Amygdala (tissue), 56 donors: ENCODE data around the gene CILP.
A peak's percentile ranks its signal among the peaks of the same experiment; 100 is the strongest.
"Not testable (repeated sequence)": the region's sequence is repeated elsewhere in the genome, so short reads cannot be mapped to it uniquely, and the experiment has no call there.

Experiments
- DNase-seq, 56 donors: peaks; one replicate each; lab custom pipeline; 2025; lab: John Stamatoyannopoulos, UW

CILP gene

DNA sequence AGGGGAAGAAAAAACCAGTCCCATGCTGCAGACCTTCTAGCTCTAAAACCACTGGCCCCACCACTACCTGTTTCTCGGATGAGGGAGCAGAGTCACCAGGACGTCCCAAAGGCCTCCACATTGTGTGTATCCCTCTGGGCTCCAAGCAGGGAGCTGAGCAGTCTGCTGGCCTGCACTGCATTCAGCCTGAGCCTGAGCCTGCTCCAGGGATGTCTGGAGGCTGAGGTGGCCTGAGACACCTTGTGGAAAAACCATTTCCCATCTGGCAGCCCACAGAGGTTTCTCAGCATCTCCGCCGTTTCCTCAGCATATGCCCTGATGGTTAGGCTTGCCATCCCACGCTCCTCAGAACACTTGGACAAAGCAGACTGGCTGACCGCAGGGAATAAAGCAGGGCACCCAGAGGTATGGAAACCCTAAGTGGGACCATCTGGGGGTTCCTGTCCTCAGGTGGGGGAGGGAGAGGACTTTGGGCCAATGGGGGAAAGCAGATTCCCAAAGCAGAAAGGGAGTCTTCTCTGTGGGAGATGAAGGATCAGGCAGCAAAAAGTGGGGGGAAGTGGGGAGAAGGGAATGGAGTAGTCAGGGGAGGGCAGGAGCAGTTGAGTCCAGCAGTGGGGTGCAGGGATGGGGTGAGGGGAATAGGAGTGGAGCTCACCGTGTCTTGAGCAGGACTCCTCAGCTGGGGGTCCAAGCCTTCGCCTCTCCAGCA lies at the start of gene CILP:
Gene CILP, minus strand, starts transcription at position 704 of the 712 bp plus-strand sequence. CDS start 1,718 bp downstream, outside the sequence.
- no peak for DNase-seq

GRCh38 chr15:65260968-65261367 lies 49.7 kb upstream of the CILP start:
- no peak for DNase-seq

- DNase-seq = no peak
Observed at GRCh38 chr15:65259367-65259797, 48.1 kb upstream of the CILP start.

DNA sequence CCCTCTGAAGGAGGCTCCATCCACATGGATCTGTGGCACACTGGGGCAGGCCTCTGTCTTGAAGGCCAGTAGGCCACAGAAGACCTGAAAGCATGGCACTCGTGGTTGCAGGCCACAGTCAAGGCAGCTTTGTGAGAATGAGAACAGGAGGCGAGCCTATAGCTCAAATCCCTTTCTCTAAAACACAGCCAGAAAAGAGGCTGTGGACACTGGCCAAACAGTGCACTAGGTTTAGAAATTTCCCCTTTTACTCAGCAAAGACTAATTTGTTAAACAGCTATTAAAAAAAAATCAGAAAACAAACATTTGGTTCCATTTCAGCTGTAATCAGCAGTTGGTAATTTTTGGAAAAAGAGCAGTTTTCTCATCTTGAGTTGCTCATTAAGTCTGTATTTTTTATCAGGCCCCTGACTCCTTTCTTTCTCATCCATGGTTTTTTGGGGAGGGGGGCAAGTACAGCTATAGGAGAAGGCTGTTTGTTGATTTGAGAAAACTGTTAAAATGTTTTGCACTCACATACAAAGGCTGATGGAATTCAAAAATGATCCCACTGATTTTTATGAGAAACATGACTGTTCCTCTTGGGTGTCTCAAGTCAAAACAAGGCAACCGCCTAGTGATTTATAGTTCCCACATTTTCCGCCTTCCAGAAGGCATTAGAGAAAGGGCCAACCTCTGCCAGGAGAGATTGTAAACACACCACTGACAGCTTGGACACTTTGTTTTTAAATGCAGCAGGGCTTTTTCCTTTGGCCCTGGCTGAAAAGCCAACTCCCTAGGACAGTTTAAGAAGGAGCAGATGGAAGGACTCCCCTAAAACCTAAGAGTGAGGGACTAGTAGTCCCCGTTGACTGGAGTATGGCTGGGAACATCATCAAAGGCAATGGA lies 47.3 kb upstream of the CILP start:
- no peak for DNase-seq

- DNase-seq = no peak
Observed at GRCh38 chr15:65255486-65256140, 44.3 kb upstream of the CILP start.

DNA sequence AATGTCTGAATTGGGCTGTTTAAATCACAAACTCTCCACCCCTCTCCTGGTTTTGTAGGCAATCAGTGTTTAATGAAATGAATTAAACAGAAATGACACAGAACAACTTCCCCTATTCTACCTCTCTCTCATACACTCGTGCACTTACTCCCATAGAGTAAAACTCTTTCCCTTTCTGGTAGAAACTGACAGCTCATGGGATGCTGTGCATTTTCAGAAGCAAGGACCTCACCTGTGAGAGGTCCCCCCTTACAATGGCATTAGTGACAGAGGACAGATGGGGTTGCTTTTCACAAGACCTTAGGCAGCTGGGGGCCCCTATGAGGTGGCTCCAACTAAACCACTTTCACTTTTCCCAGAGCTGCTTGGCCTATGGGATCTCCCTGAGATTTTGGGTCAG lies 43.5 kb upstream of the CILP start:
- DNase-seq = no peak

GRCh38 chr15:65254356-65254755 lies 43.1 kb upstream of the CILP start:
- DNase-seq = peak in 4 of 56 donors; percentile 2 to 8 (median 5)

- DNase-seq = no peak
Observed at GRCh38 chr15:65249641-65250040, 38.4 kb upstream of the CILP start.

DNA sequence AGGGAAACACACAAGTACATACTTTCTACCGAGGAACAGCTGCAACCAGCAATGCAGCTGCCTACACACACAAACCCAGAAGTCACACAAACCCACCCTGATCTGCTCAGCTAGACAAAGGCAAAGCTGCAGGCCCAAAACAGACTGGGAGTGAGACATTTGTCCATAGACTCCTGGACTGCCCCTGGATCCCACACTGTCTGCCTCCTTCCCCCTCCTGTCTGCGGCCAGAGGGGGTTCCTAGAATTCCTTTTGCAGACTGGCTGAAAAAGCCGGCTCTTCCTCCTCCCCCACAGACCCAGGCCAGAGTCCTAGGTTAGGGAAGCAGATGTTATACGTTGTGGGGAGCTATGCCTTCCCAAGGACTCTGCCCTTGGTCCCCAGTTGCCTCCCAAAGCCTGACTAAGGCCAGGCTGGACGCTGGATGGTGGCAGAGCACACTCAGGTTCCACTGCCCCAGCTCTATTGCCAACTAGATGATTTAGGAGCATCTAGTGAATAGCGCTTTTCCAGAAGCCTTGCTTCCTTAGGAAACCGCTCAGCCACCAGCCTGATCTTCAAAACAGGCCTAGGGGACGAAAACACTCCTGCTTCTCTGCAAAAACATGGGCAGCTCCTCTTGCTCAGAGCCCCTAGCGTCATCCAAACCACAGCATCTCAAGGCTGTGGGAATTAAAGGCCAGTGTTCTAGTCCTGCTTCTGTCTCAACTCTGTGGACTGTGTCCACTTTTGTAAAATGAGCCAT lies 37.4 kb upstream of the CILP start:
- no peak for DNase-seq

DNA sequence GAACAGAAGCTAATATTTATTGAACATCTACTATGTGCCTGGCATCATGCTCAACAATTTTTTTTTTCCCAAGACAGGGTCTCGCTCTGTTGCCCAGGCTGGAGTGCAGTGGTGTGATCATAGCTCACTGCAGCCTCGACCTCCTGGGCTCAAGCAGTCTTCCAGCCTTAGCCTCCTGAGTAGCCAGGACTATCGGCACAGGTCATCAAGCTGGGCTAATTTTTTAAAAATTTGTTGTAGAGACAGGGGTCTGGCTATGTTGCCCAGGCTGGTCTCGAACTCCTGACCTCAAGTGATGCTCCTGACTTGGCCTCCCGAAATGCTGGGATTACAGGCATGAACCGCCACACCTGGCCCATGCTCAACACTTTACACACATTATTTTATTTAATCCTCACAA lies 35.7 kb upstream of the CILP start:
- no peak for DNase-seq

DNA sequence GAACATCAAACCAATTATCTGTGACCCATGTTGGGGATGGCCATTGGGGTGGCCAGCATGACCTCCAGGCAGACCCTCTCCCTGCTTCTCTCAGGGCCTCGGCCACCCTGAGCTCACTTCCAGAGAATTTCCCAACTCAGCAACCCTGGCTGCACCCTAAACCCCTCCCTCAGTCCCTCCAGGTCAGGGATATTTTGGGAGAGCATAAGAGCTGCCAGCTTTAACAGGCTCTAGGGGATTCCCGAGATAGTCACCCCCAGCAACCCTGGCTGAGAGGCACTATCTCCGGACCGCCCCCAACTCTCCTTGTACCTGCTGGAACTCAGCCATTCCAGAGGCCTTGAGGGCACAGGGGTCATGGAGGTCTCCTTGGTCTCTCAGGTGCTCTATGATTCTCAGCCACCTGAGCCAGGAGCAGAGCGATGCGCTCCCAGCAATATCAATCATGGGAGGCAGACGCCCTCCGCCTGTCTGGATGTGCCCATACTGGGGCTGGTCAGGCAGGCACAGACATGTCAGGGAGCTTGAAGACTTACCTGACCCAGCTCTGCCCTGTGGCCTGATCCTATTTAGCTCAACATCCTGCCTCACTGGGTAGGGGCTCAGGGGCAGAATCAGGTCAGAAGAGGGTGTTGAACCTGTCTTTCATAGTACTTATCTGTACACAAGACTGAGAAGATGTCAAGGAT lies 34.9 kb upstream of the CILP start:
- DNase-seq = no peak

- DNase-seq = no peak
Observed at GRCh38 chr15:65245096-65245856, 34.0 kb upstream of the CILP start.

DNA sequence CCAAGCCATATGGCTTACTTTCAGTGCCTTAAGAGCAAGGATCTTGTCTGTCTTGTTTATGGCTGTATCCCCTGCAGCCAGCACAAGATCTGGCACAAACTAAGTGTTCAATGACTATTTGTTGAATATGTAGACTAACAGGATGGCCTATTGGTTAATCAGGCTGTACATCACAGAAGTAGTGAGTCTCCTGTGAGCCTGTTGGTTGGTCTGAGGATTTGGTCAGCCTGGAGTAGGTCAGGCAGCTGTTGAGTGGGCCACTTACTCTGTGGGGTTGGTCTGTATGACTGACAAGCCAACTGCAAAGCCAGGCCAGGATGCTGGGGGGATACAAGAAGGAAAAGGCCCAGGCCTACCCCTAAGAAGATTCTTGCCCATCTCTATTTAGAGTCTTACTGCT lies 33.4 kb upstream of the CILP start:
- no peak for DNase-seq

DNA sequence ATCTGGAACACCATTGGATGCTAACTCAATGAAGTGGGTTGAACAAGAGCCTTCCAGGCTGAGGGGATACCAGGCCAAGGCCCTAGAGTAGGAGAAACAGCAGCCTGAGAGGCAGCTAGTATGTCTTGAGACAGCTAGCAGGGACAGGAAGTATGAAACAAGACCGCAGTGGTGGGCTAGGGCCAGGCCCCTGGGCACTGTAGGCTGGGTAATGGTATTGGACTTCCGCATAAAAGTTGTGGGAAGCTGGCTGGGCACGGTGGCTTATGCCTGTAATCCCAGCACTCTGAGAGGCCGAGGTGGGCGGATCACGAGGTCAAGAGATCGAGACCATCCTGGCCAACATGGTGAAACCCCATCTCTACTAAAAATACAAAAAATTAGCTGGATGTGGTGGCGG lies 25.2 kb upstream of the CILP start:
- DNase-seq = not testable (repeated sequence)

DNA sequence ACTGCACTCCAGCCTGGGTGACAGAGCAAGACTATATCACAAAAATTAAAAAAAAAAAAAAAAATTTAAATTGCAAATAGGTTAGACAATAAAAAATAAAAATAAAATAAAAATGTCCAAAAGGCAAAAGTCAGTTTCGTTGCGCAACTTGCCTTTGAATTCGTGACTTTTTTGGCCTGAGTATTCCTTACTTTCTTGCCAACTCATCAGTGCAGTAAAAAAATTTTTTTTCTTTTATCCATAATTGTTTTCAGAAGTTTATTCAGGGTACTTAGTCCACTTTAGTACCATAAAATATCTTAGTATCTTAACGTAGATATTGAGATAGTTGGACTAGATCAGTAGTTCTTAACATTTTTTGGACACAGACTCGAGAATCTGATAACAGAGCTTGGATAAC lies 22.4 kb upstream of the CILP start:
- DNase-seq = no peak

GRCh38 chr15:65232520-65232919 lies 21.2 kb upstream of the CILP start:
- DNase-seq = no peak

DNA sequence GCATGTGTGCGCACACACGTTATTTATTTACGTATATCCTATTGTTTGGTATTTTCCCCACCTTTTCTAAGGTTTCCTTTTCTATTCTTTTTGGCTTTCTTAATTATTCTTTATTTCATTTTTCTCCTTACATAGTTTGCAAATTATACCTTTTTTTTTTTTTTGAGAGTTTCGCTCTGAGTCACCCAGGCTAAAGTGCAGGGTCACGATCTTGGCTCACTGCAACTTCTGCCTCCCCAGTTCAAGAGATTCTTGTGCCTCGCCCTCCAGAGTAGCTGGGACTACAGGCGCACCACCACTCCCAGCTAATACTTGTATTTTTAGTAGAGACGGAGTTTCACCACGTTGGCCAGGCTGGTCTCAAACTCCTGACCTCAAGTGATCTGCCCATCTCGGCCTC lies 20.0 kb upstream of the CILP start:
- DNase-seq = no peak

- not testable (repeated sequence) for DNase-seq
Observed at GRCh38 chr15:65226901-65227300, 15.6 kb upstream of the CILP start.

DNA sequence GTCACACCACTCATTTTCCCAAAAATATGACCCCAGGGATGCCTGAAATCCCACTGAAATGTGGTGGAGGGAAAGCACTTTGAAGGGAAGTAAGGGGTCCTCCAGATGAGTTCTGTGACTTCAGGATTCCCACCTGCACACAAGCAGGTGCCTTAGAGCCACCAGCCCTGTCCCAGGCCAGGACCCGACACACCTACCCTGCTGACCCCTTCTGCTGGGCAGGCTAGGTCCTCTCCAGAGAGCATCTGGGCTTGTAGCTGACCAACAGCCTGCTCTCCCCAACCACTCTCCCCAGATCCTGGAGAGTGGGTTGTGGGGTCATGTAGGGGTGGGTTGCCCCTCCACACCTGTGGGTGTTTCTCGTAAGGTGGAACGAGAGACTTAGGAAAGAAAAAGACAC lies 14.9 kb upstream of the CILP start:
- DNase-seq = no peak
